Thyroid gland (tissue), 4 donors: ENCODE data around the gene CNTN5. TPM values are rescaled to one million over a fixed set of nuclear protein-coding genes. Genes with fewer than 3 reads are reported as not detected.

Experiments
- DNase-seq, 2 donors: peaks; one replicate each; pipeline ENCODE4 v3.0.0-alpha.2; 2019
- H3K27ac ChIP-seq, 3 donors: fragments of 200-600 bp; sonication (generic); 1 replicate in 2 of 3; 2 replicates in 1 of 3; pipeline ENCODE4 v1.5.1; 2016 to 2019; ENCODE audit warnings: mild to moderate bottlenecking in 1 of 3, moderate library complexity in 1 of 3
- H3K27me3 ChIP-seq: fragments of 200-600 bp; sonication (generic); one replicate; pipeline ENCODE4 v1.5.1; 2019
- H3K36me3 ChIP-seq, 2 donors: fragments of 200-600 bp; sonication (generic); one replicate each; pipeline ENCODE4 v1.5.1; 2016 to 2019
- H3K4me1 ChIP-seq, 2 donors: fragments of 200-600 bp; sonication (generic); one replicate each; pipeline ENCODE4 v1.5.1; 2017 to 2019
- H3K4me3 ChIP-seq, 3 donors: fragments of 200-600 bp; sonication (generic); replicated peaks in 1 of 3; 1 replicate in 2 of 3; 2 replicates in 1 of 3; pipeline ENCODE4 v1.5.1; 2016; ENCODE audit warnings: mild to moderate bottlenecking in 1 of 3
- H3K9me3 ChIP-seq: fragments of 200-600 bp; sonication (generic); one replicate; pipeline ENCODE4 v1.5.1; 2017
- POLR2A ChIP-seq, 2 donors: fragments of 450-650 bp; IDR thresholded peaks; one replicate each; pipeline ENCODE4 v1.6.1; 2017; ENCODE audit warnings: antibody characterized with exemption in 2 of 2, mild to moderate bottlenecking in 2 of 2, moderate library complexity in 1 of 2
- WGBS, 2 donors: methylation state at CpG; one replicate each; pipeline ENCODE4 v1.1.5; 2017; 5-methylcytosine and 5-hydroxymethylcytosine counted together
- intact Hi-C: fragments of 100-400 bp; cut with DNase I; formaldehyde crosslinking; loops from one replicate; pipeline ENCODE4 v1.15.1; 2023
- total RNA-seq, 4 donors: library from RNA; depleted of rRNA; stranded (reverse); fragments of >200 nt; gene quantifications; one replicate each; pipeline ENCODE4 v1.2.3, GENCODE V29; 2016
- TF ChIP-seq, protein P1 (sequence below), 6 experiments: fragments of 200-600 bp in 3 of 6; fragments of 450-650 bp in 3 of 6; sonication (generic) in 3 of 6; IDR thresholded peaks; one replicate each; pipeline ENCODE4 v1.5.1; 2016 to 2019; ENCODE audit warnings: antibody characterized with exemption in 6 of 6, mild to moderate bottlenecking in 2 of 6, inconsistent platforms in 1 of 6, moderate library complexity in 1 of 6

Gene CNTN5
- total RNA-seq, 4 donors from 2014 or later, result 1.9 to 14.3 (median 12.0) TPM

DNA sequence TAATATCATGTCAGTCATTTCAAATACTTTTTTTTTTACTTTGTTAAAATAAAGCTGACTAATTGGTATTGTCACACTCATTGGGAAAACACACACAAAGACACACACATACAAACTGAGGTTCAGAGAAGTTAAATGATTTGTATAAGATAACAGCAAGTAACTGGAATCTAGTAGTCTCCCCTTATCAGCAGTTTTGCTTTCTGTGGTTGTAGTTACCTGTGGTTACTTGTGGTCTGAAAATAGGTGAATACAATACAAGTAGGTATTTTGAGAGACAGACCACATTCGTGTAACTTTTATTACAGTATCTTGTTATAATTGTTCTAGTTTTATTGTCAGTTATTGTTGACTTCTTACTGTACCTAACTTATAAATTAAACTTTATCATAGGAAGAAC, 610.9 kb downstream of the CNTN5 start:
- 86 to 95% methylated on average over 1 of the region's 1 CpG for WGBS, 2 donors
- Histone ChIP-seq H3K27me3 (no peaks in the 10 kb centered on the region), H3K4me1 (no peaks in the 10 kb centered on the region), H3K27ac (no peak overlapping the region), H3K9me3 (no peaks in the 10 kb centered on the region), H3K36me3 (no peaks in the 10 kb centered on the region), H3K4me3 (no peak overlapping the region)
- intact Hi-C loops, result no loop called here
- TF ChIP-seq, protein P1, sequence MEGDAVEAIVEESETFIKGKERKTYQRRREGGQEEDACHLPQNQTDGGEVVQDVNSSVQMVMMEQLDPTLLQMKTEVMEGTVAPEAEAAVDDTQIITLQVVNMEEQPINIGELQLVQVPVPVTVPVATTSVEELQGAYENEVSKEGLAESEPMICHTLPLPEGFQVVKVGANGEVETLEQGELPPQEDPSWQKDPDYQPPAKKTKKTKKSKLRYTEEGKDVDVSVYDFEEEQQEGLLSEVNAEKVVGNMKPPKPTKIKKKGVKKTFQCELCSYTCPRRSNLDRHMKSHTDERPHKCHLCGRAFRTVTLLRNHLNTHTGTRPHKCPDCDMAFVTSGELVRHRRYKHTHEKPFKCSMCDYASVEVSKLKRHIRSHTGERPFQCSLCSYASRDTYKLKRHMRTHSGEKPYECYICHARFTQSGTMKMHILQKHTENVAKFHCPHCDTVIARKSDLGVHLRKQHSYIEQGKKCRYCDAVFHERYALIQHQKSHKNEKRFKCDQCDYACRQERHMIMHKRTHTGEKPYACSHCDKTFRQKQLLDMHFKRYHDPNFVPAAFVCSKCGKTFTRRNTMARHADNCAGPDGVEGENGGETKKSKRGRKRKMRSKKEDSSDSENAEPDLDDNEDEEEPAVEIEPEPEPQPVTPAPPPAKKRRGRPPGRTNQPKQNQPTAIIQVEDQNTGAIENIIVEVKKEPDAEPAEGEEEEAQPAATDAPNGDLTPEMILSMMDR (IDR thresholded peaks at IDR 0.05), result no peak
- no peak for TF ChIP-seq POLR2A (IDR thresholded peaks at IDR 0.05)
- DNase-seq, result no peak

DNA sequence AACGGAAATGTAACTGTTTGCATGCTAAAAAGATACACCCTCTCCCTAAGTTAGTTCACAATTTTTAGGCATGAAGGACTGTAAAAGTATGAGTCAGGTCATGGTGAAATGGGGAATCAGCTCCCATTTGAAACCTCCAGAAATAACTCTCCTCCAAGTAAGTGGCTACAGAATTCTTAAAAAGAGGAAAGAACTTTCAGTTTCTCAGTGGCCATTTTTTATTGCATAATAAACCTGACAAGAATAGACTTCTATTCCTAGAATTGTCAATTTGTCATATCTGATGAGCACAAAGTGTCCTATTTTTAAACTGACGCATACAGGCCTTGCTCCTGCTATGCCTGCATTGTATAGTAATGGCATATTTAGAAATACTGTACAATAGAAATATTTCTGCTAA, 612.2 kb downstream of the CNTN5 start:
- Histone ChIP-seq H3K36me3 (no peaks in the 10 kb centered on the region), H3K4me1 (no peaks in the 10 kb centered on the region), H3K27me3 (no peaks in the 10 kb centered on the region), H3K4me3 (no peak overlapping the region), H3K27ac (no peak overlapping the region), H3K9me3 (no peaks in the 10 kb centered on the region)
- TF ChIP-seq, protein P1 (IDR thresholded peaks at IDR 0.05), result no peak
- TF ChIP-seq POLR2A (IDR thresholded peaks at IDR 0.05), result no peak
- 80 to 86% methylated on average over 2 of the region's 2 CpGs for WGBS, 2 donors
- intact Hi-C loops, result no loop called here
- no peak for DNase-seq

DNA sequence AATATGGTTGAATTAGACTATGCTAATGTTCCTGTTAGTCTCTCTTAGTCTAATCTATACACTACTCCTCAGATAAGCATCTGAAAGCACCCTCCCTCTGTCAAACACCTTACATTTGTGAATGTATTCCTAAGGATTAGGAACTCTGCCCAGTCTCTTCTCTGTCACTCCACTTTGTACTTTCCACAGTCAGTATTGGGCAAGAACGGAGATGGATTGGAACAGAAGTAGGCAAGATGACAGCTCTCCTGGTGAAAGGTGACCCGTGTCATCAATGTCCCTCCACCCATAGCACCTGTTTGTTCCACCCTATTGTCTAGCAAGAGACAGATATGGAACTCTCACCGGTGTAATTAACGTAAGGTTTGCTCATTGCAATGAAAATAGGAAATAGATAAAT, 613.8 kb downstream of the CNTN5 start:
- no peak overlapping the region for H3K27ac ChIP-seq
- H3K9me3 ChIP-seq, result no peaks in the 10 kb centered on the region
- no peaks in the 10 kb centered on the region for H3K4me1 ChIP-seq
- intact Hi-C loops, result no loop called here
- TF ChIP-seq, protein P1 (IDR thresholded peaks at IDR 0.05), result no peak
- TF ChIP-seq POLR2A (IDR thresholded peaks at IDR 0.05), result no peak
- H3K27me3 ChIP-seq, result no peaks in the 10 kb centered on the region
- DNase-seq, result no peak
- whole genome bisulfite sequencing, 2 donors, result 71 to 76% methylated on average over 4 of the region's 4 CpGs
- no peak overlapping the region for H3K4me3 ChIP-seq
- no peaks in the 10 kb centered on the region for H3K36me3 ChIP-seq

DNA sequence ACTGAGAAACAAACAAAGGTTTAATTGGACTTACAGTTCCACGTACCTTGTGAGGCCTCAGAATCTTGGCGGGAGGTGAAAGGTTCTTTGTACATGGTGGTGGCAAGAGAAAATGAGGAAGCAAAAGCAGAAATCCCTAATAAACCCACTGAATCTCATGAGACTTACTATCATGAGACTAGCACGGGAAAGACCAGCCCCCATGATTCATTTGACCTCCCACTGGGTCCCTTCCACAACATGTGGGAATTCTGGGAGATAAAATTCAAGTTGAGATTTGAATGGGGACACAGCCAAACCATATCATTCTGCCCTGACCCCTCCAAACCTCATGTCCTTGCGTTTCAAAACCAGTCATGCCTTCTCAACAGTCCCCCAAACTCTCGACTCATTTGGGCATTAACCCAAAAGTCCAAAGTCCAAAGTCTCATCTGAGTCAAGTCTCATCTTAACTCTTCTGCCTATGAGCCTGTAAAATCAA, 617.4 kb downstream of the CNTN5 start:
- TF ChIP-seq POLR2A (IDR thresholded peaks at IDR 0.05), result no peak
- TF ChIP-seq, protein P1 (IDR thresholded peaks at IDR 0.05), result no peak

DNA sequence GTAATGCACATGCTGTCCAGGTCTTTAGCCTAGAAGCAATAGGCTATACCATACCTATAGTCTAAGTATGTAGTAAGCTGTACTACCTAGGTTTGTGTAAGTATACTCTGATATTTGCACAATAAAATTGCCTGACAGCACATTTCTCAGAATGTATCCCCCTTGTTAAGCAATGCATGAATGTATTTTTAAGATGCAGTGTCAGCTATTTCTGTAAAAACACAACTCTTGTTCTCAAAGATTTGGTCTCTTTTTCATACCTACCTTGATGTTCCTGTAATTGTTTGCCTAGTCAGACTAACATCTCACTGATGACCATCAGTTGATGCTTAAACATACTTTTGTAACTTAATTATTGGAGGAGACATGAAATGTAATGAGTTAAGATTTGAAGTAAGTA, 619.9 kb downstream of the CNTN5 start:
- TF ChIP-seq, protein P1 (IDR thresholded peaks at IDR 0.05), result no peak
- TF ChIP-seq POLR2A (IDR thresholded peaks at IDR 0.05), result no peak
- intact Hi-C loops, result no loop called here
- no peaks in the 10 kb centered on the region for H3K27me3 ChIP-seq

More for the DNA sequence above, 617.4 kb downstream of the CNTN5 start:
- no peak for DNase-seq
- no peak overlapping the region for H3K27ac ChIP-seq
- H3K4me3 ChIP-seq, result no peak overlapping the region
- H3K27me3 ChIP-seq, result no peaks in the 10 kb centered on the region
- no peaks in the 10 kb centered on the region for H3K36me3 ChIP-seq
- 67 to 75% methylated on average over 5 of the region's 5 CpGs for WGBS, 2 donors
- no peaks in the 10 kb centered on the region for H3K4me1 ChIP-seq
- intact Hi-C loops, result no loop called here
- no peaks in the 10 kb centered on the region for H3K9me3 ChIP-seq

More for the DNA sequence above, 619.9 kb downstream of the CNTN5 start:
- no peaks in the 10 kb centered on the region for H3K36me3 ChIP-seq
- DNase-seq, result no peak
- H3K4me3 ChIP-seq, result no peak overlapping the region
- no peaks in the 10 kb centered on the region for H3K4me1 ChIP-seq
- no peak overlapping the region for H3K27ac ChIP-seq
- no peaks in the 10 kb centered on the region for H3K9me3 ChIP-seq
